Activated CD8-positive, alpha-beta T cell treated with anti-CD3 and anti-CD28 coated beads for 36 hours (primary cell): ENCODE data around the gene GJC3. TPM values are rescaled to one million over a fixed set of nuclear protein-coding genes. Genes with fewer than 3 reads are reported as not detected.
"Not testable (repeated sequence)": the region's sequence is repeated elsewhere in the genome, so short reads cannot be mapped to it uniquely, and the experiment has no call there.

ENCODE experiments used
- ATAC-seq: fragments of 200-7000 bp; cut with Tn5 transposase; one replicate; pipeline ENCODE4 v1.10.0; 2021; ENCODE audit warnings: mild to moderate bottlenecking, moderate library complexity
- CTCF ChIA-PET: fragments of 350-600 bp; sonication (Branson Sonifier 250); formaldehyde crosslinking; loops from one replicate; lab custom pipeline; 2021; ENCODE audit warnings: antibody characterized with exemption; lab: Charles Lee
- POLR2A ChIA-PET: fragments of 350-600 bp; sonication (Branson Sonifier 250); formaldehyde crosslinking; loops from one replicate; lab custom pipeline; 2021; ENCODE audit warnings: antibody characterized with exemption; lab: Charles Lee
- DNase-seq: peaks from one replicate; pipeline ENCODE4 v3.0.0-alpha.2; 2020
- H3K27ac Mint-ChIP-seq: one replicate; pipeline ENCODE4 v1.8.0; 2021; ENCODE audit warnings: mild to moderate bottlenecking, mixed read lengths
- H3K27me3 Mint-ChIP-seq: one replicate; pipeline ENCODE4 v1.8.0; 2021; ENCODE audit warnings: mixed read lengths
- H3K36me3 Mint-ChIP-seq: one replicate; pipeline ENCODE4 v1.8.0; 2021; ENCODE audit warnings: low read depth, mixed read lengths
- H3K4me1 Mint-ChIP-seq: one replicate; pipeline ENCODE4 v1.8.0; 2021; ENCODE audit warnings: low read depth, mixed read lengths
- H3K4me3 Mint-ChIP-seq: one replicate; pipeline ENCODE4 v1.8.0; 2021; ENCODE audit warnings: mild to moderate bottlenecking, moderate library complexity, mixed read lengths
- H3K9me3 Mint-ChIP-seq: one replicate; pipeline ENCODE4 v1.8.0; 2021; ENCODE audit warnings: mixed read lengths
- intact Hi-C: fragments of 100-400 bp; cut with micrococcal nuclease; formaldehyde crosslinking; loops from one replicate; pipeline ENCODE4 v1.10.0; 2022
- total RNA-seq, 2 experiments: library from RNA; stranded (reverse); gene quantifications; one replicate each; pipeline ENCODE4 v1.2.3, GENCODE V29; 2021
- TF ChIP-seq, protein P1 (sequence below): fragments of 200-600 bp; IDR thresholded peaks from one replicate; pipeline ENCODE4 v1.8.0; 2022; ENCODE audit warnings: antibody characterized with exemption, mild to moderate bottlenecking

Gene GJC3
- total RNA-seq = under 1 TPM; 0.41 to 0.47 TPM

DNA sequence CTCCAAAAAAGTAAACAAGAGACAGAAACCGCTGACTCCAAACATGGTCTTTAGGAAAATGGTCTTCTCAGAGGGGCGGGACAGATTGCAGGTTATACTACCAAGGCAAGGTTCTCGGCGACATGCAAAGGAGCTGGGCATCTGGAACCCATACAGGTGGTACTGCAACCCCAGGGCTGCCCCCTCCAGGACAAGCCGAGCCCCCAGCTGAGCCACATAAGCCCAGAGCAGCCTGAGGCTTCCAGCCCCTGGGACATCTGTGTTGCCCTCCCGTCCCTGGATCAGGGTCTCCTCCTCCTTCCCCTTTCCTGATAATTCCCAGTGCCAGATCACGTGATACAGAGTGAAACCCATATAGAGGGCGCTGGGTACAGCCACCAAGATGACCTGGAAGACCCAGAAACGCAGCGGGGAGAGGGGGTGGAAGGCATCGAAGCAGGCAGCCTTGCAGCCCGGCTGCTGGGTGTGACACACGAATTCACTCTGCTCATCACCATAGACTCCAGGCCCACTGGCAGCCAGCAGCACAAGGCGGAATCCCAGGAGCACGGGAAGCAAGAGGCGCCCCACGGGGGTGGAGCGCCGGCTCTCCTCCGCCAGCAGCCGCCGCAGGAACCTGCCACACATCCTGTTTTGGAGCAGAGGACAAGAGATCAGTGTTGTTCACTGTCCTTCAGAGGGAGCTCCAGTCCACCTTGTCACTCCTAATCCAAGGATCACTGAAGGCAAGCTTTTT is at the start of gene GJC3:
Gene GJC3 (minus strand): TSS at position 627 of the 736 bp plus-strand sequence. CDS start 0 bp downstream, at position 627.
- ATAC-seq = peak; percentile 89

DNA sequence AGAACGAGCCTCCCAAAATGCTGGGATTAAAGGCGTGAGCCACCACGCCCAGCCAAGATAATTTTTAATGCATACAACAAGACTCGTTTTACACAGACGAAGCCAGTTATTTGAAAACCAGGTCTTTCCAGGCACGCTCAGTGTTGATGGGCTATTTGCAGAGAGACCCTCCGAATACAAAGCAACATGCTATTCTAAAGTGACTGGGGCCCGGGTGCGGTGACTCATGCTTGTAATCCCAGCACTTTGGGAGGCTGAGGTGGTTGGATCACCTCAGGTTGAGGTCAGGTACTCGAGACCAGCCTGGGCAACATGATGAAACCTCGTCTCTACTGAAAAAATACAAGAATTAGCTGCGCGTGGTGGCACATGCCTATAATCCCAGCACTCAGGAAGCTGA is 47.2 kb upstream of the GJC3 start:
- CTCF ChIA-PET = interaction anchor here (1.2 to 5.3 kb wide), 3 partner anchors 14 to 94 kb away, joined by 5 to 36 read pairs (median 7); no protein-coding TSS in a partner anchor
- intact Hi-C loops = no loop called here

More for the DNA sequence above, at the start of gene GJC3:
- TF ChIP-seq, protein P1, sequence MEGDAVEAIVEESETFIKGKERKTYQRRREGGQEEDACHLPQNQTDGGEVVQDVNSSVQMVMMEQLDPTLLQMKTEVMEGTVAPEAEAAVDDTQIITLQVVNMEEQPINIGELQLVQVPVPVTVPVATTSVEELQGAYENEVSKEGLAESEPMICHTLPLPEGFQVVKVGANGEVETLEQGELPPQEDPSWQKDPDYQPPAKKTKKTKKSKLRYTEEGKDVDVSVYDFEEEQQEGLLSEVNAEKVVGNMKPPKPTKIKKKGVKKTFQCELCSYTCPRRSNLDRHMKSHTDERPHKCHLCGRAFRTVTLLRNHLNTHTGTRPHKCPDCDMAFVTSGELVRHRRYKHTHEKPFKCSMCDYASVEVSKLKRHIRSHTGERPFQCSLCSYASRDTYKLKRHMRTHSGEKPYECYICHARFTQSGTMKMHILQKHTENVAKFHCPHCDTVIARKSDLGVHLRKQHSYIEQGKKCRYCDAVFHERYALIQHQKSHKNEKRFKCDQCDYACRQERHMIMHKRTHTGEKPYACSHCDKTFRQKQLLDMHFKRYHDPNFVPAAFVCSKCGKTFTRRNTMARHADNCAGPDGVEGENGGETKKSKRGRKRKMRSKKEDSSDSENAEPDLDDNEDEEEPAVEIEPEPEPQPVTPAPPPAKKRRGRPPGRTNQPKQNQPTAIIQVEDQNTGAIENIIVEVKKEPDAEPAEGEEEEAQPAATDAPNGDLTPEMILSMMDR = peak; percentile 35
- intact Hi-C loops = no loop called here
- Mint-ChIP-seq H3K9me3 (no peaks in the 10 kb centered on the region), H3K36me3 (no peaks in the 10 kb centered on the region), H3K4me1 (peaks cover 25% of the 10 kb centered on the region), H3K27ac (no peak within 1 kb of the TSS), H3K27me3 (peaks cover 9% of the 10 kb centered on the region), H3K4me3 (peak within 1 kb of the TSS; percentile 63)
- ChIA-PET CTCF (interaction anchor here (0.6 to 2.6 kb wide), 12 partner anchors 9 to 201 kb away, joined by 3 to 19 read pairs (median 4); partner anchors contain the start of gene TRIM4), POLR2A (interaction anchor here (0.6 to 2.3 kb wide), 4 partner anchors 10 to 23 kb away, joined by 3 to 16 read pairs (median 4); partner anchors contain the start of gene TRIM4)
- peak; percentile 61 for DNase-seq

DNA sequence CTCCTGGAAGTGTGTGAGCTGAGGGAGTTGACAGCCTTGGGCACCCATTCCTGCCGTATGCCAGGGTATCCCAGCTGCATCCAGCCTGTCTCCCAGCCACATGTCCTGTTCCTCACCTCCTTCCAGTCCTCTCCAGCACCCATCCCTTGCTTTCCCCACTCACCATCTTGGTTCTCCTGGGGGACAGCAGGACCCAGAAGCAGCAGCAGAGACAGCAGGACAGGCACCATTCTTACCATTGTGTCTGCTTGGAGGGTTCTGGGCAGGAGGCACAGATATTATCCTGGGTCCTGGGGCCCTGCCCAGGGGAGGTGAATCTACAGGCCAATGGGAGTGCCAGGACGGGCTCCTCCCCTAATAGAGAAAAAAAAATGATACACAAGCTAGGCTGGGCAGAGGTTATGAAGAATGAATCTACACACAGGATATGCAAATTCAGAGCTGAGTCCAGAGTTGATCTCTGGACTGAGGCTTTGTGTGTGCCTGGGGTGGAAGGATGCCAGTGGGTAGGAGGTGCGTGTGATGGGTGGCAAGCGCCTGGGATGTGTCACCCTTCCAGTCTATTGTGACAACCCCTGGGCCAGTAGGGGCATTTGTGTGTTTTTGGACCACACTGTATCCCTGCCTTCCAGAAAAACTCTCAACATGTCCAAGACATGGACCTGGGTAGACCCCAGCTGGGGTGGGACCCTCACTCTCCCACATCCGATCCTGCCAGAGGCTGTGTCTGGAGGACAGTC is 46.5 kb upstream of the GJC3 start, which contains the start of gene AZGP1:
Gene AZGP1 (minus strand): TSS at position 250 of the 740 bp plus-strand sequence. CDS start 11 bp downstream, at position 239.
- H3K27me3 Mint-ChIP-seq = peaks cover 5% of the 10 kb centered on the region
- no peaks in the 10 kb centered on the region for H3K9me3 Mint-ChIP-seq
- intact Hi-C loops = no loop called here
- DNase-seq (no peak), ATAC-seq (peak; percentile 18)
- H3K4me1 Mint-ChIP-seq = peaks cover 10% of the 10 kb centered on the region
- no peak within 1 kb of the TSS for H3K4me3 Mint-ChIP-seq
- CTCF ChIA-PET = interaction anchor here (5.3 kb wide), 1 partner anchor 15 kb away, joined by 36 read pairs; no protein-coding TSS in a partner anchor
- POLR2A ChIA-PET = no interaction called here
- TF ChIP-seq, protein P1 = no peak
- H3K27ac Mint-ChIP-seq = no peak within 1 kb of the TSS
- no peaks in the 10 kb centered on the region for H3K36me3 Mint-ChIP-seq

More for the DNA sequence above, 47.2 kb upstream of the GJC3 start:
- POLR2A ChIA-PET = no interaction called here
- ATAC-seq (no peak), DNase-seq (no peak)
- no peak overlapping the region for H3K4me3 Mint-ChIP-seq
- H3K27ac Mint-ChIP-seq = no peak overlapping the region
- no peaks in the 10 kb centered on the region for H3K9me3 Mint-ChIP-seq
- H3K4me1 Mint-ChIP-seq = peaks cover 10% of the 10 kb centered on the region
- peaks cover 5% of the 10 kb centered on the region for H3K27me3 Mint-ChIP-seq
- H3K36me3 Mint-ChIP-seq = no peaks in the 10 kb centered on the region
- TF ChIP-seq, protein P1 = no peak

DNA sequence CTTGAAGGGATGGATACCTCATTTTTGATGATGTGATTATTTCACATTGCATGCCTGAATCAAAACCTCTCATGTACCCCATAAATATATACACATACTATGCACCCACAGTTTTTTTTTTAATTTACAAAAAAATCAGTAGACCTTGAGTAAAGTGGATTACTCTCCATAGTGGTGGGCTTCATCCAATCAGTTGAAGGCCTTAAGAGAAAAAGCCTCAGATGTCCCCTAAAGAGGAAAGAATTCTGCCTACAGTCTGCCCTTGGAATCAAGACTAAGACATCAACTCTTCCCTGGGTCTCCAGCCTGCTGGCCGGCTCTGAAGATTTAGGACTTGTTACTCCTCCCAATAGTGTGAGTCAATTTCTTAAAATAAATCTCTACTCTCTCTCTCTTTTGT is 45.3 kb upstream of the GJC3 start:
- TF ChIP-seq, protein P1 = no peak
- CTCF ChIA-PET = no interaction called here

GRCh38 chr7:99973817-99974216 is 44.4 kb upstream of the GJC3 start:
- H3K27me3 Mint-ChIP-seq, H3K36me3 Mint-ChIP-seq, intact Hi-C loops, H3K4me1 Mint-ChIP-seq, H3K4me3 Mint-ChIP-seq, ATAC-seq, POLR2A ChIA-PET, H3K9me3 Mint-ChIP-seq, DNase-seq, H3K27ac Mint-ChIP-seq: not testable (repeated sequence)
- CTCF ChIA-PET = interaction anchor here (1.3 kb wide), 1 partner anchor 16 kb away, joined by 3 read pairs; no protein-coding TSS in a partner anchor

More for the DNA sequence above, 45.3 kb upstream of the GJC3 start:
- Mint-ChIP-seq H3K4me1 (no peaks in the 10 kb centered on the region), H3K27ac (no peak overlapping the region), H3K4me3 (no peak overlapping the region), H3K9me3 (no peaks in the 10 kb centered on the region), H3K36me3 (no peaks in the 10 kb centered on the region), H3K27me3 (peaks cover 5% of the 10 kb centered on the region)
- ATAC-seq (no peak), DNase-seq (no peak)
- POLR2A ChIA-PET = no interaction called here
- intact Hi-C loops = no loop called here
